Measurements from ENCODE around the gene SLC5A10. TPM values are rescaled to one million over a fixed set of nuclear protein-coding genes. Genes with fewer than 3 reads are reported as not detected.

The SLC5A10 gene
- total and polyA plus RNA-seq, 10 donors: 0.17 to 2.1 (median 1.5) TPM; not detected in 5

DNA sequence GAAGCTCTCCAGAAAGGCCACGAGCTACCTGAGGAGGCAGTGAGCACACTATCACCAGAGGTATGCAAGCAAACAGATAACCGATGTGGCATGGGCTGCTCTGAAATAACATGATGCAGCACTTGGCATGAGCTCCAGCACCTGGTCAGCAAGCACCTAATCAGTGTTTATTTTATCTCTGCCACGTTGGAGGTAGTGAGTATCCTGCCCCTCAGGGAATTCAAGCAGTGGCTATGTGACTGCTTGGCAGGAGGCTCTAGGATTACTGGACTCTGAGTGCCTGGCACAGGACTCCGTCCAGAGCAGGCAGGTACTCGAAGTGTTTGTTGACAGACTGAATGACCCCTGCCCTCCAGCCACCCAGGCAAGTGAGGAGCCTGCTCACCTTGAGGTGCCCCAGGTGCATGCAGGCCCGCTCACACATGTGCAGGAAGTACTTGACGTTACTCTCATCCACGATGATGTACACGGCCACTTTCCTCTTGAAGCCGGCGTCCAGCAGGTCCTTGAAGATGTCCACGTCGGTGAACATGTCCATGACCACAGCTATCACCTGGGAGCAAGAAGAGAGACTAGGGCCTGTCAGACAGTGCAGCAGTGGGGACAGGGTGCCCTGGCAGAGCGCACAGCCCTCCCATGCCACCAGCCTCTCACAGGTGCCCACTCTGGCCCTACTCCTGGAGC is 36.0 kb downstream of the SLC5A10 start:
- H3K27me3 ChIP-seq (replicated peaks in 1 of 7): no peaks in the 10 kb centered on the region
- no peak overlapping the region for H3K4me3 ChIP-seq
- peaks cover 0 to 43% (median 0%) of the 10 kb centered on the region in 6 donors for H3K36me3 ChIP-seq
- no peak for DNase-seq
- no peaks in the 10 kb centered on the region for H3K9me3 ChIP-seq
- WGBS, 5 donors: 81 to 93% (median 91%) methylated on average over 13 to 14 of the region's 14 CpGs
- intact Hi-C loops (cut with DNase I; ENCODE audit: low total_unique reads): no loop called here
- no peak overlapping the region for H3K27ac ChIP-seq
- H3K4me1 ChIP-seq: peaks cover under 1 to 13% (median 8%) of the 10 kb centered on the region in 6 donors
- TF ChIP-seq, protein P1, sequence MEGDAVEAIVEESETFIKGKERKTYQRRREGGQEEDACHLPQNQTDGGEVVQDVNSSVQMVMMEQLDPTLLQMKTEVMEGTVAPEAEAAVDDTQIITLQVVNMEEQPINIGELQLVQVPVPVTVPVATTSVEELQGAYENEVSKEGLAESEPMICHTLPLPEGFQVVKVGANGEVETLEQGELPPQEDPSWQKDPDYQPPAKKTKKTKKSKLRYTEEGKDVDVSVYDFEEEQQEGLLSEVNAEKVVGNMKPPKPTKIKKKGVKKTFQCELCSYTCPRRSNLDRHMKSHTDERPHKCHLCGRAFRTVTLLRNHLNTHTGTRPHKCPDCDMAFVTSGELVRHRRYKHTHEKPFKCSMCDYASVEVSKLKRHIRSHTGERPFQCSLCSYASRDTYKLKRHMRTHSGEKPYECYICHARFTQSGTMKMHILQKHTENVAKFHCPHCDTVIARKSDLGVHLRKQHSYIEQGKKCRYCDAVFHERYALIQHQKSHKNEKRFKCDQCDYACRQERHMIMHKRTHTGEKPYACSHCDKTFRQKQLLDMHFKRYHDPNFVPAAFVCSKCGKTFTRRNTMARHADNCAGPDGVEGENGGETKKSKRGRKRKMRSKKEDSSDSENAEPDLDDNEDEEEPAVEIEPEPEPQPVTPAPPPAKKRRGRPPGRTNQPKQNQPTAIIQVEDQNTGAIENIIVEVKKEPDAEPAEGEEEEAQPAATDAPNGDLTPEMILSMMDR (IDR thresholded peaks at IDR 0.05 in 8 of 11, conservative IDR thresholded peaks at IDR 0.05 in 3 of 11): no peak
- no peak for TF ChIP-seq POLR2A (IDR thresholded peaks at IDR 0.05)

DNA sequence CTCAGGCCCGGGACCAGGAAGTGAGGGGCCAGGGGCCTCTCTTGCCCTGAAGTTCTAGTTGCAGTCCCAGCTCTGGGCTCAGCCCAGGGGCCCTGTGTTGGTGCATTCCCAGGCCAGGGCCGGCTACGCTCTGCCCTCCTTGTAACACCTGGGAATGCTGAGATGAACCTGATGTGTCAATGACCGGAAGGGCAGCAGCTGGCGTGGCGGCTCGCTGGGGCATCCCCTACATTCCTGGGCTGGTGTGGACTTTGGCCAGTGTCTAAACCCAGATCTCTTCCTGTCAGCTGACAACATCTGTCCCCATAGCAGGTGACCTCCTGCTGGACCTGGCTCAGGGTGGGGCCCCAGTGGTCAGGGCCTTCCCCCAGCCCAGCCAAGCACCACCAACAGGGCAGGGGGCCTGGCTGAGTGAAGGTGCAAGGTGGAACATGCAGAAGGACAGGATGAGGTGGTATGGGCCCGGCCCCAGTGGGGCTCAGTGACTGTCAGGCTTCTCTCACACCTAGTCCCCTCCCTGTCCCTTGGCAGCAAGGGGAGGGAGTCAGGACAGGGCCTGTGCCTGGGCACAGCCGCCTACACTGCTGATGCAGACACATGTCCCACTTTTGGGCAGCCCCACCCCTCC is 36.7 kb downstream of the SLC5A10 start:
- intact Hi-C loops (cut with DNase I; ENCODE audit: low total_unique reads): no loop called here
- H3K36me3 ChIP-seq: peaks cover 0 to 43% (median 0%) of the 10 kb centered on the region in 6 donors
- no peak overlapping the region for H3K27ac ChIP-seq
- no peaks in the 10 kb centered on the region for H3K9me3 ChIP-seq
- no peak overlapping the region for H3K4me3 ChIP-seq
- H3K27me3 ChIP-seq (replicated peaks in 1 of 7): no peaks in the 10 kb centered on the region
- H3K4me1 ChIP-seq: peaks cover 7 to 19% (median 15%) of the 10 kb centered on the region in 6 donors
- WGBS, 5 donors: 87 to 95% (median 91%) methylated on average over 4 to 9 of the region's 9 CpGs
- TF ChIP-seq POLR2A (IDR thresholded peaks at IDR 0.05): no peak
- TF ChIP-seq POLR2AphosphoS5 (IDR thresholded peaks at IDR 0.05): no peak
- TF ChIP-seq, protein P1 (IDR thresholded peaks at IDR 0.05 in 8 of 11, conservative IDR thresholded peaks at IDR 0.05 in 3 of 11): no peak
- no peak for DNase-seq

DNA sequence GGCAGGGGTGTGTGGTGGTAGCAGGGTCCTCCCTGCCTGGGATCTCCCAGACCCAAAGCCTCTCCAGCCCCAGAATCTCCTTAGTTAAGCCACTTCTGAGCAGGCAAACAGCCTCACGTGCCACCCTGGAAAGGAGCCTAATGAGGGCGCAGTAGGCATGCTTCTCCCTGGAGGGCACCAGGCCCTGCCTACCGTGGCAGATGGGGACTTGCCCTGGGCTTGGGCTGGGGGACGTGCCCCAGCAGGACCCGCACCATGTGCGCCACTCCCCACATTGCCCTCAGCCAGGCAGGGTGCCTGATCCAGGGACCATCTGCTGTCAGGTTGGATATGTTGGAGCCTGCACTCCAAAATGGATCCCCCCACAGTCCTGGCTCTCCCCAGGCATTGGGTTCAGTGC is 38.4 kb downstream of the SLC5A10 start:
- H3K9me3 ChIP-seq: peaks cover 0 to 6% (median 4%) of the 10 kb centered on the region in 8 donors
- 92 to 100% (median 94%) methylated on average over 1 to 6 of the region's 6 CpGs for WGBS, 5 donors
- no peak for DNase-seq
- TF ChIP-seq POLR2A (IDR thresholded peaks at IDR 0.05) (no peak), POLR2AphosphoS5 (IDR thresholded peaks at IDR 0.05) (no peak)
- TF ChIP-seq, protein P1 (IDR thresholded peaks at IDR 0.05 in 8 of 11, conservative IDR thresholded peaks at IDR 0.05 in 3 of 11): no peak
- no peak overlapping the region for H3K27ac ChIP-seq
- peaks cover 0 to 32% (median 0%) of the 10 kb centered on the region in 6 donors for H3K36me3 ChIP-seq
- intact Hi-C loops (cut with DNase I; ENCODE audit: low total_unique reads): no loop called here
- no peak overlapping the region for H3K4me3 ChIP-seq
- peaks cover 14 to 26% (median 18%) of the 10 kb centered on the region in 6 donors for H3K4me1 ChIP-seq
- H3K27me3 ChIP-seq (replicated peaks in 1 of 7): no peaks in the 10 kb centered on the region
